ELR (cell line): ENCODE results near the gene SGPP2.

ENCODE experiments used
- DNase-seq: peaks from one replicate; pipeline ENCODE4 v3.0.0-alpha.2; 2015; ENCODE audit warnings: low read depth

The SGPP2 gene

DNA sequence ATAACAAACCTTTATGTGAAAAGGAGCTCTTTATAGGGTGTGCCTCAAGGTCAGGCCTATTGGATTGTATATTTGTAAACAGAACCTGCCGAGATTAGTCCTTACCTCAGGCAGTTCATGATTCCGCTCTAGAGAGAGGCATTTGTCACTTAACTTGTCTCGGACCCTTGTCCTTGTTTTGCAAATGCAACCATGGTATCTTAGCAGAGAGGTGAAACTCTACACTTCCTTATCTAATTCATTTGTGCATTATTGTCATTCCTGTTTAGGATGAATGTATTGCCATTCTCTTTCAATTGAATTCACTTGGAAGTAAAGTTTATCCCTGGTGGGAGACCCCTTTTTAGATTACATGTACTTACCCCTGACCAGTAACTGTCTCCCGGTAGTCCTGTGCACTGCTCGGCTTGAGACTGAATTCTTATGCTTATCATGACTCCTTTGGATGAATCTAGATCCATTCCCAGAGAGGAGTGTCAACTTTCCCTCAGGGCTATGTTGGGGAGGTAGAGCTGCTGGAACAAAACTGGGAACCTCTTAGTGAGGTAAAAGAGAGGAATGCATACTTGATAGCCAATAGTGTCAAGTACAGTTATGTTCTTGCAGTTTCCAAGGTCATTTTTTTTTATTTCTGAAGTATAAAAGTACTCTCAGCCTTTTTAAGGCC lies 46.6 kb downstream of the SGPP2 start:
- no peak for DNase-seq

DNA sequence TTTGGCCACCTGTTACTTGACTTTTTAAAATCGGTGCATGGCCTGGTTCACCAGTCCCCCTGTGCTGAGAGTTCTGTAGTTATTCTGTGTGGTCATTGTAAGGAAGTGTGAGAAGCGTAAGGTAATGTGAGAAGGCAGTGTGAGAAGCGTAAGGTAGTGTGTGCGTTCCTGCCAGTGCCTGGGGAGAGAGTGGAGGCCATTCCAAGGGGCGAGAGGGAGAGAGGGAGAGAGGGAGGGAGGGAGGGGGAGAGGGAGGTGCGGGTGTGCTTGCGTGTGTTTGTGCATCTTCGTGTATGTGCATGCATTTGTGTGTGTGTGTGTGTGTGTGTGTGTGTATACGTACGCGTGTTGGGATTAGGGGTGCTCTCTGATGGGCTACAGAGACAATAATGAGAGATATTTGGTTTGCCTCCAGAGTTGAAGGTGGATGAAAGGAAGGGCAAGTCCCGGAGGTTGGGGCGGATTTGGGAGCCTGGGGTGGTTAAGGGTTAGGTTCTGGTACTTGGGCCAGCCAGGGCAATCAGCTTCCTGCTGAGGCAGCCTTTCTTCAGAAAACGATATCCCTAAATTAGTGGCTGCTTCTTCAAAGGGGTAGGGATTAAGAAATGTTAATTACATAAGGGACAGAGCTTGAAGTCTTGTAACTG lies 53.7 kb downstream of the SGPP2 start:
- DNase-seq, result no peak

DNA sequence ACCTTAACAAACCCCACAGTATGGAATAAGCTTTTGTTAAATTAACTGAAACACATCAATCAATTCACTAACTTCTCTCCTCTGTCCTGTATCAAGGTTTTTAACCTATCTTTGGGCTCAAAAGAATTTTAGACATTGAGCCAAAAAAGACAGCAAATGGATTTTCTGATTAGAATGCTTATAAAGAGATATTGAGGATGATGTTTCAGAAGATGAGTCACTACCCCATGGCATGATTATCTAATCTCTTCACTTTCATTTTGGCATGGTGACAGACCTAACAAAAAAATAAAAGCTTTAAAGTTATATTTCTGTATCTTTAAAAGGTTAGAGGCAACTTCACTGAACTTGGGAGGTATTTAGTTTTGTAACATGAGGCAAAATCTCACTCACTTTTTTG lies 55.5 kb downstream of the SGPP2 start:
- peak; percentile 21 for DNase-seq

DNA sequence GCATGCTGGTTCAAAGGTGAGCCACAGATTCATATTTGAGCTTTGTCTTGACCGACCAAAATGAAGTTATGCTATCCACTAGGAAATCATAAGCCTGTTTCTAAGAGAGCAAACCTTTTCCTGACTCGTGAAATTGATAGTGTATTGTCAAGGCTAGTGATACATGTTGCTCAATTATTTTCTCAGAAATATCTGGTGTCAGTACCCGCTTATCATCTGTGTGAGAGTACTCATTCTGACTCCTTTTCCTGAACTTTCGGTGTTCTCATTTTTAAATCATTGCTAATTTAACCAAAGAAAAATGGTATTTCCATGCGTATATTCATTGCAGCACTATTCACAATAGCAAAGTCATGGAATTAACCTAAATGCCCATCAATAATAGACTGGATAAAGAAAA lies 56.2 kb downstream of the SGPP2 start:
- no peak for DNase-seq

DNA sequence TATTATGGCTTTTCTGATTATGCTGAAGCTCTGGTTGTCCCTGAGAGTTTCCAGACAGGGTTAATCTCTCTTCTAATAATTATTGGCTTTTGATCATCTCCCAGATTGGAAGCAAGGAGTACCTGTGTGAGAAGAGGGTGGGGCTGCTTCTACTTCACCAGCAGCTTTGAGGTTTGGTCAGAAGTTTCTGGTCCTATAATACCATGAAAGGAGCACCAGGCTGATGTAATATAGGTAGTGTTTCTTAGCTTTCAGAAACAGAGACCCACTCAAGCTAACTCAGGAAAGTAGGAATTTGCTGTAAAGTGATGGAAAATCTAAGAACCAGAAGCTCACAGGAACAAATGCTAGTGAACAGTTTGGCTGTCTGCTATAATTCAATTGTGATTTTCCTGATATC lies 57.6 kb downstream of the SGPP2 start:
- DNase-seq, result no peak

DNA sequence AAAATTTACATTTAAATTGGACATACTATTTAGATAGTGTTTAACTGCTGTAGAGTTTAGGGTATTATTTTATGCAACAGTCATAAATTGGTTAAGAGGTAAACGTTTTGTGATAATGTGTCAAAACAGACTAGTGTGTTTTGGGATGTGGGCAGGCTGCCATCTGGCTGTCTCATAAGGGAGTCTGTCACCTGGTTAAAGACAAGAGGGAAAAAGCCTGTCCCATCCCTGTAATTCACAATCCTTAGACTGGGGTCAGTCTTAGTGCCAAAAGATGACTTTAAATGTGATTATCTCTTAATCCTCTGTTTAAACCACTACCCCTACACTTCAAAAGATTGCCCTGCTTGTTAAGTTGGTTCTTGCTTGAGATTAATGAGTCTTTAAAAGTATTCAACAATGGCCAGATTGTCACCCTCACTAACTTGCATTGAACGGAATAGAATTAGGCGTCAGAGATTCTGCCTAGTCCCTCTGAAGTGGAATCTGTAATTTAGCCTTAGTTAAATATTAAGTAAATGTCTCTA lies 59.2 kb downstream of the SGPP2 start:
- no peak for DNase-seq

DNA sequence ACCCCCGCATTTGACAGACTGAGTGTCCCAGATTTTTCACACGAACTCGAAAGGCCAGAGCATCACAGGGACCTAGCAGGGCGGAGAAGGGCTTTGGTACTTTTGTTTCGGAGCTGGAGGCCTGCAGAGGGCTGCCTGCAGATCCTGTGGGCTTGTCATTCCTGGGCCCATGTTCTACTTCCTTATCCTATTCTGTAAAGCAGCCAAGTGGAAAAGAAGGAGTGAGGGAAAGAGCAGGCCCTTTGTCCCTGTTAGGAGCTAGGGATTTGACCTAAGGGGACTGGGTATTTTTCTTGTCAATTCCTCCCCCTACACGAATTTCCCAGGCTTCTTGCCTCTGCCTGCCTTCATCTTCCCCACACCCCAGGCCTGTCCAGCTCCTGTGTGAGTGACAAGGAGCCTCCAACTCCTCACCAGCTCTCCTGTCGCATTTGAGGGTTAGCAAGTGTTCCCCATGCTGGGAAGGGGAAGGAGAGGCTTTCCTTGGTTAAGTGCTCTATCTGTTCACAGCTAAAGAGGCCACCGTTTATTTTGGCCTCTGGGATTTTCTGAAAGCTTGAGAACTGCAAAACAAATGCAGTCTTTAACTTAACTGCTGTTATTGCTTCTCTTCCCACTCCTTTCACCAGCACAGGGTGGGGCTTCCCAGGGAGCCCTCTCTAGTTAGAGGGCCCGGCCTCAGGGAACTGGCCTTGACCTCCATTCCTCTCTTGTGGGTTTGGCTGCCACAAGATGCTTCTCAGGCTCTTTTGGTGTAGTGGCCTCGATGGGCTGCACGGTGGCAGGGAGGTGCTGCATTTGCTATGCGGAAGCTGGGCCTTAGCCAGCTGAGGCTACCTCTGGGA lies 61.2 kb downstream of the SGPP2 start:
- no peak for DNase-seq

DNA sequence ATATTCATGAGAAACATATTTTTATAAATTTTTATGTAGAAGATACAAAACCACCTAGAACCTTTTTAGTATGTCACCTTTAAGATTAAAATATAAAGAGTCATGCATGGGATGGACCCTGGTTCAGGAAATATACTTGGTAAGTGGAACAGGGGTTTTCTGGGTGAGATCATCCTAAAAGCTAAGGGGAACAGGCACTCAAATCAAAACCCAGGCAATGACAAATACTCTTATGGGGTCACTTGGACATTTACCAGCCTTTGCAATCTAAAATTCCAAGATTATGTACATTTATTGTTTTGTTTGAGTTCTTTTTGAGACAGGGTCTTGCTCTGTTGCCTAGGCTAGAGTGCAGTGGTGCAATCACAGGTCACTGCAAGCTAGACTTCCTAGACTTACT lies 65.8 kb downstream of the SGPP2 start:
- DNase-seq, result no peak

DNA sequence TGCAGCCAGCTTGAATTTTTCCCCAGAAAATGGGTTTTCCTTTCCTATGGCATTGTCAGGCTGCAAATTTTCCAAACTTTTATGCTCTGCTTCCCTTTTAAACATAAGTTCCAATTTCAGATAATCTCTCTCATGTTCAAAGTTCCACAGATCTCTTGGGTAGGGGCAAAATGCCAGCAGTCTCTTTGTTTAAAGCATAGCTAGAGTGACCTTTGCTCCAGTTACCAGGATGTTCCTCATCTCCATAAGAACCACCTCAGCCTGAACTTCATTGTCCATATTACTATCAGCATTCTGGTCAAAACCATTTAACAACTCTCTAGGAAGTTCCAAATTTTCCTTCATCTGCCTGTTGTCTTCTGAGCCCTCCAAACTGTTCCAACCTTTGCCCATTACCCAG lies 68.3 kb downstream of the SGPP2 start:
- no peak for DNase-seq

DNA sequence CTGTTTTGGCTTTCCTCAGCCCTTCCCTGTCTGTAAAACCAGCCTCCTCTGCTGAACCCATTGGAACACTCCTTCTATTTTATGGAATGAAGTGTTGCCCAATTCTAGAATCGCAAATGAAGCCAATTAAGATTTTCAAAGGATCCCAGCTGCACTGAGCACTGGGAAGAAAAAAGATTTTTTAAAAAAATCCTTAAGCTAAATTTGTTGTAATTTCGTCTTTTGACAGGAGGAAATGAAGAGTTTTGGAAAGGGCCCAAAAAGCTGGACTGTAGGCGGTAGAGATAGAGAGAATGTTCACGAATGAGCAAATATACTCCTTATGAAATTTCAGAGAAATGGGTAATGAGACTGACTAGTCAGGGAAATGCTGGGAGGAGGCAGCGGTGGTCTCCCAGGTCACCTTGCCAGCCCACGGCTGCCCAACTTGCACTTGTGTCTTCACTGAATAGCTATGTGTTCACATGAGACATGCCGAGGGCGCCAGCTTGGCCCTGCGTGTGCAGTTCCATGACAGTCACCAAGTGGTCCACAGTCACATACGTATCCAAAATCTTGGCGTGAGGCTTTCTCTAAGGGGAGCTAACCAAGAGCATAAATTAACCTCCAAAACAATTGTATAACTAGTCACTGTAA lies 69.9 kb downstream of the SGPP2 start:
- DNase-seq, result no peak

DNA sequence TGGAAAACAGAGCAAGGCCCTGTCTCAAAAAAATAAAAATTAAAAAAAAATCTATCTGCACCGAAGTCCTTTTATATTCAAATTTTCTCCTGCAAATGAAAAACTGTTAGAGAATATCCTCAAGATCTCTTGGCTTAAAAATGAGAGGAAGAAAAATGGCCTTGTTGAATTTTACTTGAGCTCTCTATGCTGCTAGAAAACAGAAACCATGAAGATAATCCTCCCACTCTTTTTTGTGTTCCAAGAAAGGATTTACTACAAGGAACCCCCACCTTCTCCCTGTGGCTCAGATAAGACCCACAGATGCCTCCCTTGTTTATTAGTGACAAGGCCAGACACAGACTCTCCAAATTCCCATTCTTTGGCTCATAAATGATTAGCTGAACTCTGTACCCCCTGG lies 71.0 kb downstream of the SGPP2 start:
- no peak for DNase-seq

DNA sequence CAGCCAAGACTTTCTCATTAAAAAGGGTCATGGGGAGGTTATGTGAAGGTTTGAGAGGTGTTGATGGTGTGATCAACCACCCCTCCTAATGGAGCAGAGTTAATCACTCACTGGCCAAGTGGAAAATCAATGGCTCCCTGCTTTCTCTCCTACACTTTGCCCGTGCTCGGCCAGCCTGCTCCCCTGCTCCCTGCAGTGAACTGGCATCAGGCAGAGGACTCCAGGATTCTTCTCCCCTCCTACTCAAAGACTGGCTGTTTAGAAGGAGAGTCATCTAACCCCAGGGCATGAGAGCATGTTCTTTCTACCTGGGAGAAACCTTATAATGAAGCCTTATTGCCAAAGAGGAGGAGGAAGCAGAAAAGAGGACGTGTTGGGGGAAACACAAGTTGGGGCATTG lies 74.9 kb downstream of the SGPP2 start:
- DNase-seq, result no peak

DNA sequence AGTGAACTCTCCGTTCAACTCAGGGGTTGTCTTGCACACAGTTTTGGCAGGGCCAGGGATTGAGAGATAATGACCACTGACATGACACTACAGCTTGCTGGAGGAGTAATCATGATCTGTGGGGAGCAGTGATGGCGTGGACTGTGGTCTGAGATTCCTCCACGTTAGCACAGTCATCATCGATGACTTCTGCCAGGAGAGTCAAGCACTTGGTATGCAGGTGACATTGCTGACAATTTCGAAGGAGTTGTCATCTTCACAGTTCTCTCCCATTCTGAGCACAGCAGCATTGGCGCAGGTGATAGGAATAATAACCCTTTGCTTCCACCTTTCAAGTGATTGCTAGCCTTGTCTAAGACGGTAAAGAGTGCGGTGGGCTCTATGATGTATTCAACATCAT lies 79.8 kb downstream of the SGPP2 start:
- DNase-seq, result no peak

DNA sequence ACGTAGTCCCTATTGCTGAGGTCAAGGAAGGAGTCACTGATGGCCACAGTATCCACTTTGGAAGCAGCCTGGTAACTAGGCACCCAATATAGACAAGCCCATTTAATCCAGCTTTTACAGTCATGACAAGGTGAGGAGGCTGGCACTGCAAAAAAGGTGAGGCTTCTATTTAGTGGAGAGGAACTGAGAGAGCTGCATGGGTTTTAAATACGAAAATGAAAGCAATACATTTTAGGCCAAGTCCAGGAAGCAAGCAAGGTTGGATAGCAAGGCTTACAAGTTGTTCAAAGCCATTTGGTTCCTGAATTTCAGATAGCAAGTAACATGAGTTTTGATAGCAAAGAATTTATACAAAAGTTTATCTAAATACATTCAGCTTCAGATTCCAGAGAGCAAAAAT lies 80.4 kb downstream of the SGPP2 start:
- no peak for DNase-seq

DNA sequence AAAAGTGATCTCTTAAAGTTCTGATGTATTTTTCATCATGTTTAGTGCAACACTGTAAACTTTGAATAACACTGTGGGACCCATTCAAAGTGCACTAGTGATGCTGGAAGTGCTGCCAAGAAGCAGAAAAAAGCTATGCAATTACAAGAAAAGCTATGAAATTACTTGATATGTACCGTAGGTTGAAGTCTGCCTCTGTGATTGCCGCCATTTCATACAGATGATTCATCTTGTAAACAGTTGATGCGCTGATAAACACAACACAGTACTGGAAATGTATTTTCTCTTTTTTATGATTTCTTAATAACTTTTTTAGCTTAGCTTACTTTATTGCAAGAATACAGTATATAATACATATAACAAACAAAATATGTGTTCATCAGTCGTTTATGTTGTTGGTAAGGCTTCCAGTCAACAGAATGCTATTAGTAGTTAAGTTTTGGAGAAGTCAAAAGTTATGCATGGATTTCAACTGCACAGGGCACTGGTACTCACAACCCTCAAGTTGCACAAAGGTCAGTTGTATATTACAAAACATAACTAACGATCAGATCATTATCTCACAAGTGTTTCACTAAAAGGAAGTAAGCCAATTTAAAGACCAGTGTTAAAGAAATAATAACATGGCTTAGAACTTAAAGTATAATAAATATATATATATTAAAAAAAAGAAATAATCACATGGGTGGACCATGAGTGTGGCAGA lies 82.0 kb downstream of the SGPP2 start:
- DNase-seq, result no peak

DNA sequence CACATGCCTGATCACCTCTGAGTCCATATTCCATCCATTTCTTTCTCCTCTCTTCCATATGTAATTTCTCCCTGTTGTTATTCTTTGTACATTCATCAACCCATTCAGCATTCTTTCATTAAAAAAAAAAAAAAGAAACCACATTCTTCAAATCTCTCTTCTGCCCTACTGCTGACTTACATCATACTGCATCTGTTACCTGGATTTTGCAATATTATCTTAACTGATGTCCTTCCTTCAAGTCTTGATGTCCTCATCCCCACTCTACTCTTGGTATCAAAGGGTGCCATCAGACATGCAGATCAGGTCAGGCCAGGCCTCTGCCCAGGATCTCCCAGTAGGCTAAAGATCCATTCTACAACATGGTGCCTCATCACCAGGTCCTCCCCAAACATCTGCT lies 90.6 kb downstream of the SGPP2 start:
- DNase-seq, result no peak

DNA sequence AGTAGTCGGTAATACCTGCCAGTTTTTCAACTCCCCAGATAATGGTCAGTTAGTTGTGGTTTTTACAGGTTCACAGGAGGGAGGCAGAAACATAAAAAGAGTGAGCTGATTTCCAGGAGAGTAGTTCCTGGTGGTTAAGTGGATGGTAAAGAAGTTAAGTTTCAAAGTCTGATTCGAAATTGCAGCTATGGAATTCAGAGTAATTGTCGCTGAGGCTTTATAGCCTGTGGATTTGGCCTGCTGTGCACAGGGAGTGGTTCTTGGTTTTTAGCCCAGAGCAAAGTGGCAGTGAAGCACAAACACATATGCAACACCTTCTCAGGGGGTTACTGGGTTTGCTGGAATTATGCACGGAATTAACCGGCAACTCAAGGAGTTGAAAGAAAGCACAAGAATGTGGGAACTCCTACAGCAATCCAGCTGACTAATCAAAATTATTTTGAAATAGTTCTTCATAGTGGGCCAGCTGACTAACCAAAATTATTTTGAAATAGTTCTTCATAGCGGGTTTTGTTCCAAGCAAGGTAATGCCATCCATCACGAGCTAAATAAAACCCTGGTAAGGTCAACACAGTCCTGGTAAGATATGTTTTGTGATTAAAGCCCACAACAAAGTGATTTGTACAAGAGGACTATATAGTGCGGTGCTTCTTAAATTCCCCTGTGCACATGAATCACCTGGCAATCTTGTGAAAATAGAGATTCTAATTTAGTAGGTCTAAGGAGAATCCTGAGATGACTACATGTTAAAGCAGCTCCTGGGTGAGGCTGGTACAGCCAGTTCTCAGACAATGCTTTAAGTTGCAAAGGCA lies 94.4 kb downstream of the SGPP2 start:
- no peak for DNase-seq

DNA sequence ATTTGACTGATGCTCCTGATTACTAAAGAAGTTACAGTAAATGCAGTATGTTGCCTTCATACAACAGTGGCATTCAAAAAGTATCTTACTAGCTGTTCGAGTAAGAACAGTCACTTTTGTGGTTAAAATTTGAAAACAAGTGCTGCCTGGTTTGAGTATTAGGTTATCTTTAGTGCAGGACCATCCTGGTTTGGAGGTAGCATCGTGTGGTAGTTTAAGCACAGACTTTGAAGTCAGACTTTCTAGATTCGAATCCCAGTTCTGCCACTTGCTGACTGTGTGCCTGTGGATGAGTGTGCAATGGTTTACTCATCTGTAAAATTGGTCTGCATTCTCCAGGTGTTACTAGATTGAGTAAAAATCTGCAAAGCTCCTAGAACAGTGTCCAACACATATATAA lies 96.8 kb downstream of the SGPP2 start:
- DNase-seq, result no peak

DNA sequence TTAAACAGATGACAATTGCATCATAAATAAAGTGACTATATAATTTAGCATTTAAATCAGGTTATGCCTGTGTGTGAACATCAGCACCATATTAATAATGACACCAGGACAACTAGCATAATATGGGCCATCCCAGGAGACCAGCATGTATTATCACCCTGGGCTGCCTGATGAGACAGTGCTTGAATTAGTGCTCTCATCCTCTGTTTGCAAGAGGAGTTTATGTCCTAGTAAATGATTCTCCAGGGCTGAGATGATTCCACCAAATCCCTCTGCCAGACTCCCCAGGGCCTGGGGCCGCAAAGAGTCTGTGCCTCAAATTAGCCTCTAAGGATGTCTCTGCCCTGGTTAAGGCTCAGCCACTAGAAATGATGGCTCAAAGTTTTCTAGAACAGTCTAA lies 97.7 kb downstream of the SGPP2 start:
- no peak for DNase-seq

DNA sequence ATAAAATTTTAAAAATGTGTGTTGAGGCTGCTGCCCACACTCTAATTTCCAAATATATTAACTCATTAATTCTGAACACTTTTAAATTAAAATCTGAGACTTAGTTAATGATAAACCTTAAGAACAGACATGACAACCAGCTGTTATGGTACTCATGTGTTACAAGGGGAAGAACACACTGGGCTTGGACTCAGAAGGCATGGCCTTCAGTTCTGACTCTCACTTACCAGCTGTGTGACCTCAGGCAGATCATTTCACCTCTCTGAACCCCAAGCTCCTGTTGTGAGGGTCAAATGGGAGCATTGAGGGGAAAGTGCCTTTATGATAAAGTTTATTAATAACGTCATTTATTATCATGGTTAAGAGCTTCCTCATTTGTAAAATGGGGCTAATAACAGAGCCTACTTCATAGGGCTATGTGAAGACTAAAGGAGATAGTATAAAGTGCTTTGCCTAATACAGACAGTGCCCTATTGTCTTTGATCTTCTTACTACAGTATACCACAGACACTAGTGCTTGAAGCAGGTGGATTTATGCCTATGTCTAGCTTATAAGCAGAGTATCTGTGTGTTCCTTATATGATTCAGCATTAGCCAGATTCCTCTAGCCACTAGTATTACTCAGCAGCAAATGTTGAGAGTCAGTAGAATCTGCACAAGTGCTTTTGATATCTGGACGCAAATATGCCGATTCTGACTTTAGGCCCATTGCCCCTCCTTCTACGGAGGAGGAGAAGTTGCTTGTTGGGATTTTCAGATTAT lies 99.6 kb downstream of the SGPP2 start:
- DNase-seq, result peak; percentile 10
